DND-41 (cell line): ENCODE measurements around the gene SLX4IP.

Source experiments
- EZH2 ChIP-seq: IDR thresholded peaks from 3 replicates; pipeline ENCODE4 v1.6.1; 2012; ENCODE audit warnings: borderline replicate concordance, low read depth, mild to moderate bottlenecking, moderate library complexity, low read length, inconsistent platforms; ENCODE audit not compliant: severe bottlenecking
- TF ChIP-seq, protein P1 (sequence below): IDR thresholded peaks from 2 replicates; pipeline ENCODE4 v1.5.1; 2012; ENCODE audit warnings: borderline replicate concordance, low read length, moderate library complexity, mild to moderate bottlenecking; ENCODE audit not compliant: poor library complexity, severe bottlenecking; ENCODE audit errors: extremely low read depth

- TF ChIP-seq EZH2 = no peak
- TF ChIP-seq, protein P1, sequence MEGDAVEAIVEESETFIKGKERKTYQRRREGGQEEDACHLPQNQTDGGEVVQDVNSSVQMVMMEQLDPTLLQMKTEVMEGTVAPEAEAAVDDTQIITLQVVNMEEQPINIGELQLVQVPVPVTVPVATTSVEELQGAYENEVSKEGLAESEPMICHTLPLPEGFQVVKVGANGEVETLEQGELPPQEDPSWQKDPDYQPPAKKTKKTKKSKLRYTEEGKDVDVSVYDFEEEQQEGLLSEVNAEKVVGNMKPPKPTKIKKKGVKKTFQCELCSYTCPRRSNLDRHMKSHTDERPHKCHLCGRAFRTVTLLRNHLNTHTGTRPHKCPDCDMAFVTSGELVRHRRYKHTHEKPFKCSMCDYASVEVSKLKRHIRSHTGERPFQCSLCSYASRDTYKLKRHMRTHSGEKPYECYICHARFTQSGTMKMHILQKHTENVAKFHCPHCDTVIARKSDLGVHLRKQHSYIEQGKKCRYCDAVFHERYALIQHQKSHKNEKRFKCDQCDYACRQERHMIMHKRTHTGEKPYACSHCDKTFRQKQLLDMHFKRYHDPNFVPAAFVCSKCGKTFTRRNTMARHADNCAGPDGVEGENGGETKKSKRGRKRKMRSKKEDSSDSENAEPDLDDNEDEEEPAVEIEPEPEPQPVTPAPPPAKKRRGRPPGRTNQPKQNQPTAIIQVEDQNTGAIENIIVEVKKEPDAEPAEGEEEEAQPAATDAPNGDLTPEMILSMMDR = no peak
Measured at GRCh38 chr20:10540636-10541493, 105.8 kb downstream of the SLX4IP start.
